ENCODE data around the gene SLC38A7.
"Not testable (repeated sequence)": the region's sequence is repeated elsewhere in the genome, so short reads cannot be mapped to it uniquely, and the experiment has no call there.

Gene SLC38A7

GRCh38 chr16:58679763-58680162 lies 4.8 kb downstream of the SLC38A7 start:
- POLR2A ChIA-PET = no interaction called here
- DNase-seq (ENCODE audit: extremely low spot score) = no peak
- no peak for TF ChIP-seq TARDBP (IDR thresholded peaks at IDR 0.05)
- no peak for TF ChIP-seq CTBP1 (IDR thresholded peaks at IDR 0.05; ENCODE audit: borderline replicate concordance)
- no peak for TF ChIP-seq SP1 (IDR thresholded peaks at IDR 0.05)
- CTCF ChIA-PET = interaction anchor here (1.8 kb wide), 1 partner anchor 77 kb away, joined by 4 read pairs; no protein-coding TSS in a partner anchor

GRCh38 chr16:58678716-58679115 lies 5.9 kb downstream of the SLC38A7 start:
- no peak for TF ChIP-seq FOXK2 (IDR thresholded peaks at IDR 0.05)
- no peak for TF ChIP-seq ZNF384 (IDR thresholded peaks at IDR 0.05)
- no peak for TF ChIP-seq PKNOX1 (IDR thresholded peaks at IDR 0.05)
- TF ChIP-seq ELF4 (IDR thresholded peaks at IDR 0.05) = no peak
- no peak for TF ChIP-seq HDGF (IDR thresholded peaks at IDR 0.05; ENCODE audit: borderline replicate concordance)
- TF ChIP-seq CTBP1 (IDR thresholded peaks at IDR 0.05; ENCODE audit: borderline replicate concordance) = no peak
- TF ChIP-seq ARNT (IDR thresholded peaks at IDR 0.05) = no peak
- TF ChIP-seq TARDBP (IDR thresholded peaks at IDR 0.05) = no peak
- DNase-seq (ENCODE audit: extremely low spot score) = no peak
- CTCF ChIA-PET = interaction anchor here (1.8 kb wide), 1 partner anchor 78 kb away, joined by 4 read pairs; no protein-coding TSS in a partner anchor
- POLR2A ChIA-PET = no interaction called here

DNA sequence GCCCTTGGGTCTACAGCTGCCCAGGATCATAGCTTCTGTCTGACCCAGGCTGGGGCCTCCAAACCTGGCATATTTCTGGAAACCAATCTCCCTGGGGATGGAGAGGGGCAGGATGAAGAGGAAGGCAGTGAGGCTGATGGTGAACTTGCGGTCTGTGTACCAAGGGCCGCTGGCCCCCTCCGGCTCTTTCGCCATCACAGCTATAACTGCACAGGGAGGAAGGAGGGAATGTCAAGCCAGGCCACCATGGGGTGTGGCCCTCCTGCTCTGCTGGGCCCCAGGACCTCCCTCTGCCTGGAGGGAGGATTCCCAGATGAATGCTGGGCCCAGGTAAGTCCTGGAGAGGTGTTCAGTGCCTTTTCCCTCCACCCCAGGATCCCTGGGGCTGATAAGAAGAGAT lies 6.3 kb downstream of the SLC38A7 start:
- TF ChIP-seq ARNT (IDR thresholded peaks at IDR 0.05) (no peak), PKNOX1 (IDR thresholded peaks at IDR 0.05) (no peak), FOXM1 (IDR thresholded peaks at IDR 0.05; ENCODE audit: borderline replicate concordance) (no peak), SUZ12 (IDR thresholded peaks at IDR 0.05) (no peak), CTBP1 (IDR thresholded peaks at IDR 0.05; ENCODE audit: borderline replicate concordance) (no peak), HDGF (IDR thresholded peaks at IDR 0.05; ENCODE audit: borderline replicate concordance) (no peak), TARDBP (IDR thresholded peaks at IDR 0.05) (no peak), SP1 (IDR thresholded peaks at IDR 0.05) (no peak), ZNF384 (IDR thresholded peaks at IDR 0.05) (no peak), FOXA1 (IDR thresholded peaks at IDR 0.05) (no peak), LEF1 (IDR thresholded peaks at IDR 0.05; ENCODE audit: borderline replicate concordance) (no peak), ELF4 (IDR thresholded peaks at IDR 0.05) (no peak), FOXK2 (IDR thresholded peaks at IDR 0.05) (no peak), NFRKB (IDR thresholded peaks at IDR 0.05) (no peak), BHLHE40 (IDR thresholded peaks at IDR 0.05; ENCODE audit: borderline replicate concordance) (no peak), L3MBTL2 (conservative IDR thresholded peaks at IDR 0.05) (no peak)
- CTCF ChIA-PET = interaction anchor here (1.8 kb wide), 1 partner anchor 78 kb away, joined by 4 read pairs; no protein-coding TSS in a partner anchor
- DNase-seq (ENCODE audit: extremely low spot score) = no peak
- POLR2A ChIA-PET = no interaction called here

GRCh38 chr16:58670946-58671583 lies 13.5 kb downstream of the SLC38A7 start:
- ChIA-PET CTCF (no interaction called here), POLR2A (interaction anchor here (1.5 kb wide), 1 partner anchor 14 kb away, joined by 3 read pairs; the partner anchor contains the start of gene SLC38A7)
- TF ChIP-seq NFRKB (IDR thresholded peaks at IDR 0.05) (no peak), ZNF384 (IDR thresholded peaks at IDR 0.05) (no peak), SP1 (IDR thresholded peaks at IDR 0.05) (no peak), FOXK2 (IDR thresholded peaks at IDR 0.05) (no peak)
- DNase-seq (ENCODE audit: extremely low spot score) = no peak

DNA sequence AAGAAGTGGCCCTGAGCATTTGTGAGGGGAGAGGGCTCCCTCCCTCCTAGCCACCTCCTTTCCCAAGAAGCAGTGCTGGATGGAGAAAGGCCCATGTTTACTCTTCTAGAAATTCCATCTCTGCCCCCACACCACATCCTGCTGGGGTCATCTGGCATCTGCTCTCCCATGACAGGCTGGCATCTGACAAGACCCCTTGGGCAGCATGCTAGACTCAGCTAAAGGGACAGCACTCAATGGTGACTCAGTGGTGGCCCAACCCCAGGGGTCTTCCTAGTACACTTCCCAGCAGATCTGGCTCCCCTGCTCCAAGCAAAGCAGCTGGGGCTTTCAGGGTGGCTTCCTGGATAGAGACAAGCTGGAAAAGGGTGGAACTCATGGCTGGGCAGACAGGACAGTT lies 14.4 kb downstream of the SLC38A7 start:
- CTCF ChIA-PET = no interaction called here
- POLR2A ChIA-PET = interaction anchor here (1.5 kb wide), 1 partner anchor 14 kb away, joined by 3 read pairs; the partner anchor contains the start of gene SLC38A7
- TF ChIP-seq HDGF (IDR thresholded peaks at IDR 0.05; ENCODE audit: borderline replicate concordance) (no peak), FOXK2 (IDR thresholded peaks at IDR 0.05) (no peak)
- no peak for DNase-seq (ENCODE audit: extremely low spot score)

DNA sequence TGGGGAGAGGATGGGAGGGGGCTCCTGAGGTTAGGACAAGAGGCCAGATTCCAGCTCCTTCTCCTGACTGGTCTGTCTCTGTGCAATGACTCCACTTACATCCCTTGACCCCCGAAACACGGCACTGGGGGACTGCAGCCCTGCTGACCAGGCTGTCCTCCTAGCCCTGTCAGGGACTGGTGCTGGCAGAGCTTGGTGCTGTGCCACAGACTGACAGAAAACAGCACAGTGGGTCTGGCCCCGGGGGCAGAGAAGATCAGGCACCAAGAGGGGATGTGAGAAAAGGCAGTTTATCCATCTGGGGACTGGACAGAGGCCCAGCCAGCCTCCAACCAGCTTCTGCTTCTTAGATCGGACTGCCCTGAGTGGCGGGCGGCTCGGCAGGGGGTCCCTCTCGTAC lies 19.4 kb downstream of the SLC38A7 start:
- no peak for DNase-seq (ENCODE audit: extremely low spot score)
- CTCF ChIA-PET = interaction anchor here (0.8 kb wide), 1 partner anchor 91 kb away, joined by 3 read pairs; no protein-coding TSS in a partner anchor
- POLR2A ChIA-PET = interaction anchor here (0.6 kb wide), 1 partner anchor 91 kb away, joined by 3 read pairs; no protein-coding TSS in a partner anchor
- TF ChIP-seq PKNOX1 (IDR thresholded peaks at IDR 0.05) (peak; percentile 41), ARNT (IDR thresholded peaks at IDR 0.05) (no peak)

GRCh38 chr16:58661199-58661830 lies 23.3 kb downstream of the SLC38A7 start:
- ChIA-PET CTCF (interaction anchor here (0.6 to 1.5 kb wide), 9 partner anchors 10 to 149 kb away, joined by 3 to 6 read pairs (median 3); no protein-coding TSS in a partner anchor), POLR2A (interaction anchor here (0.6 kb wide), 1 partner anchor 148 kb away, joined by 4 read pairs; no protein-coding TSS in a partner anchor)
- peak; percentile 80 for DNase-seq (ENCODE audit: extremely low spot score)
- TF ChIP-seq SUZ12 (IDR thresholded peaks at IDR 0.05) (no peak), PKNOX1 (IDR thresholded peaks at IDR 0.05) (peak; percentile 80)

- CTCF ChIA-PET; POLR2A ChIA-PET; DNase-seq (ENCODE audit: extremely low spot score): not testable (repeated sequence)
Measured at GRCh38 chr16:58659911-58660310, 24.7 kb downstream of the SLC38A7 start.
